HG03095 (cell line): ENCODE measurements around the gene LILRA6.
"Not testable (repeated sequence)": the region's sequence is repeated elsewhere in the genome, so short reads cannot be mapped to it uniquely, and the experiment has no call there.

Source experiments
- ATAC-seq: cut with Tn5 transposase; IDR thresholded peaks from one replicate; pipeline ENCODE4 v1.9.1; 2021; ENCODE audit warnings: moderate library complexity; ENCODE audit not compliant: unreplicated experiment

Gene LILRA6

GRCh38 chr19:54242646-54243045 is at the start of gene LILRA6:
LILRA6 (minus strand) TSS chr19:54242790.
- ATAC-seq, result not testable (repeated sequence)

- not testable (repeated sequence) for ATAC-seq
Measured at GRCh38 chr19:54289160-54289559, 46.6 kb upstream of the LILRA6 start.

- ATAC-seq, result no peak
Measured at GRCh38 chr19:54287456-54287855, 44.9 kb upstream of the LILRA6 start.

- not testable (repeated sequence) for ATAC-seq
Measured at GRCh38 chr19:54286283-54286682, 43.7 kb upstream of the LILRA6 start.

- not testable (repeated sequence) for ATAC-seq
Measured at GRCh38 chr19:54285427-54286056, 43.0 kb upstream of the LILRA6 start.

- ATAC-seq, result no peak
Measured at GRCh38 chr19:54282686-54283470, 40.3 kb upstream of the LILRA6 start.

- not testable (repeated sequence) for ATAC-seq
Measured at GRCh38 chr19:54281729-54282075, 39.1 kb upstream of the LILRA6 start.

- ATAC-seq, result no peak
Measured at GRCh38 chr19:54281007-54281728, 38.6 kb upstream of the LILRA6 start, which contains the start of gene LILRB2. LILRB2 (minus strand) TSS chr19:54281110; CDS start chr19:54280496, 614 bp downstream.

GRCh38 chr19:54280441-54280840 is 37.9 kb upstream of the LILRA6 start:
- ATAC-seq, result not testable (repeated sequence)

- not testable (repeated sequence) for ATAC-seq
Measured at GRCh38 chr19:54280025-54280424, 37.4 kb upstream of the LILRA6 start.

GRCh38 chr19:54279406-54279962 is 36.9 kb upstream of the LILRA6 start:
- no peak for ATAC-seq

- not testable (repeated sequence) for ATAC-seq
Measured at GRCh38 chr19:54278571-54279195, 36.1 kb upstream of the LILRA6 start.

GRCh38 chr19:54278056-54278455 is 35.5 kb upstream of the LILRA6 start:
- not testable (repeated sequence) for ATAC-seq

- ATAC-seq, result not testable (repeated sequence)
Measured at GRCh38 chr19:54277111-54277615, 34.6 kb upstream of the LILRA6 start.

- ATAC-seq, result no peak
Measured at GRCh38 chr19:54275951-54276350, 33.4 kb upstream of the LILRA6 start.

GRCh38 chr19:54274516-54274915 is 31.9 kb upstream of the LILRA6 start:
- not testable (repeated sequence) for ATAC-seq

- no peak for ATAC-seq
Measured at GRCh38 chr19:54273821-54274220, 31.2 kb upstream of the LILRA6 start.

GRCh38 chr19:54272181-54272580 is 29.6 kb upstream of the LILRA6 start:
- not testable (repeated sequence) for ATAC-seq

GRCh38 chr19:54271587-54271986 is 29.0 kb upstream of the LILRA6 start:
- ATAC-seq, result not testable (repeated sequence)

- no peak for ATAC-seq
Measured at GRCh38 chr19:54271106-54271505, 28.5 kb upstream of the LILRA6 start.

- no peak for ATAC-seq
Measured at GRCh38 chr19:54268936-54269335, 26.3 kb upstream of the LILRA6 start.
